Measurements from ENCODE around the gene SMCHD1.
"Not testable (repeated sequence)": the region's sequence is repeated elsewhere in the genome, so short reads cannot be mapped to it uniquely, and the experiment has no call there.

Gene SMCHD1

DNA sequence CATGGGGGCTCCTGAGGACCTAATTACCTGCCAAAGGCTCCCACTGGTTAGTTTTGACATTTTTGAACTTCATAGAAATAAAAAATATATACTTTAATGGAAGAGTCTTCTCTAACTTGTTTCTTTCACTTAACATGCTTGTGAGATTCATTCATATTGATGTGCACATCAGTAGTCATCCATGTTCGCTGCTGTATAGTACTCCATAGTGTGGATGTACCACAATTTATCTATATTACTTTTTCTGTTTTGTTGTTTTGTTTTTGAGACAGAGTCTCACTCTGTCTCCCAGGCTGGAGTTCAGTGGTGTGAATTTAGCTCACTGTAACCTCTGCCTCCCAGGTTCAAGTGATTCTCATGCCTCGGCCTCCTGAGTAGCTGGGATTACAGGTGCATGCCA, 168.4 kb downstream of the SMCHD1 start:
- DNase-seq, result no peak

DNA sequence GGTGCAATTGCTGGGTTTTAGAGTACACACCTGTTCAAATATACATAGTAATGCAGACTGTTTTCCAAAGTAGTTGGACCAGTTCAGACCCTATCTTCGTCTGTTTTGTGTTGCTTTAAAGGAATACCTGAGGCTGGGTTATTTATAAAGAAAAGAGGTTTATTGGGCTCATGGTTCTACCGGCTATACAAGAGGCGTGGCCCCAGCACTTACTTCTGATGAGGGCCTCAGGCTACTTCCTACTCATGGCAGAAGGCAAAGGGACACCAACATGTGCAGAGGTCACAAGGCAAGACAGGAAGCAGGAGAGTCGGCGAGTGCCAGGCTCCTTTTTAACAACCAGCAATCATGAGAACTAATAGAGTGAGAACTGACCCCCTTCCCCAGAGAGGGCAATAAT, 169.3 kb downstream of the SMCHD1 start:
- DNase-seq, result no peak

DNA sequence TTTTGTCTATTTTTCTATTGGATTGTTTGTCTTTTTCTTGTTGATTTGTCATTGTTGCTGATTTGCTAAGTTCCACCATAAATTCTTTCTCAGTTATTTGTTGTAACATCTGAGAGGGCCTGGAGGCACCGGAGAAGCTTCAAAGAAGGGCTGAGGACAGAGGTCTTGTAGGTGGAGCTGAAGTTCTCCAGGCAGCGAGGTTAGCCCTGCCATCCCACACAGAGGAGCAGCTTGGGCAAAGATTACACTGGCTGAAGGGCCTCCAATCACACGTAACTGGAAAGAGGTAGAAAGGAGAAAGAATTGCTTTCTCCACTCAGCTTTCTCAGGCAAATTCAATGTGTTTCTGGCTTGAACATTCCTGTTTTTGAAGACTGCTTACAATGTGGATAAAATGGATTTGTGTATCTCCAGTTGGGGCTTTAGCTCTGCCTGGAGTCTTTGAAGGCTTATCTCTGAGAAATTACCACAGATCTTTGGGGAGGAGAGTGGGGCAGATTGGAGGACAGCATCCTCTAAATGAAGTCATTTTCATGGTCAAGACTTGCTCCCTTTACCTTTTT, 170.2 kb downstream of the SMCHD1 start:
- no peak for DNase-seq

- no peak for DNase-seq
These were observed 171.1 kb downstream of the SMCHD1 start for GRCh38 chr18:2826581-2826980.

DNA sequence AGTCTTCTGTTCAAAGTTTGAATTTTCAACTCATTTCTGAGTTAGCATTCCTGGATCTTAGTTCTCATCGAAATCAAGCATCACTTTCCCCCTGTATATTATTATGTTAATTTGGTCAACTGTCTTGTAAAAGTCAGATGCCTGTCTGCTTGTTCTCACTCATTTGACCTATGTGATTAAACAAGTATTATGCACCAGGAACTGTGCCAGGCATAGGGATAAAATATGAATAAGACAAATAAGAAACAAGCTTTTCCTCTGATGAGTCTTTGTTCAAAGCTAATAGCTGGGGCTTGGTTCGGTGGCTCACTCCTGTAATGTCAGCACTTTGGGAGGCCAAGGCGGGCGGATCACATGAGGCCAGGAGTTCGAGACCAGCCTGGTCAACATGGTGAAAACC, 171.5 kb downstream of the SMCHD1 start:
- DNase-seq, result no peak

DNA sequence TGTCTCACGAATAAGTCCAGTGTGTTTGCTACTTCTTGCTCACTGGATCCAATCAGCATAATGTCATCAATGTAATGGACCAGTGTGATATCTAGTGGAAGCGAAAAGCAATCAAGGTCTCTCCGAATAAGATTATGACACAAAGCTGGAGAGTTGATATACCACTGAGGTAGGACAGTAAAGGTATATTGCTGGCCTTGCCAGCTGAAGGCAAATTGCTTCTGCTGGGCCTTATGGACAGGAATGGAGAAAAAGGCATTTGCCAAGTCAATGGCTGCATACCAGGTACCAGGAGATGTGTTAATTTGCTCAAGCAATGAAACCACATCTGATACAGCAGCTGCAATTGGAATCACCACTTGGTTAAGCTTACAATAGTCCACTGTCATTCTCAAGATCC, 180.6 kb downstream of the SMCHD1 start:
- not testable (repeated sequence) for DNase-seq

- not testable (repeated sequence) for DNase-seq
These were observed 181.8 kb downstream of the SMCHD1 start for GRCh38 chr18:2837290-2837689.

DNA sequence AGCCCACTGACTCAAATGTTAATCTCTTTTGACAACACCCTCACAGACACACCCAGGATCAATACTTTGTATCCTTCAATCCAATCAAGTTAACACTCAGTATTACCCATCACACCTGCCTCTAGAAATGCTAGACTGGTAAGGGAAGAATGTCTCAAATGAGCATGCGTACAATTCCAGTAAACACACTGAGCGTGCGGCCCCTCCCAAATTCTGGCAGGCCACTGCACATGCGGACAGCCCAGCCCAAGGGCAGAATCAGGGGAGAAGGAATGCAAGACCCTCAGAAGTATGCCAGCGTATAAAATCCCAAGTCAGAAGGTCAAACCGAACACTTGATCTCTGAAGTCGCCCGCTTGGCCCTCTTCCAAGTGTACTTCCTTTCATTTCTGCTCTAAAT, 183.7 kb downstream of the SMCHD1 start:
- no peak for DNase-seq

DNA sequence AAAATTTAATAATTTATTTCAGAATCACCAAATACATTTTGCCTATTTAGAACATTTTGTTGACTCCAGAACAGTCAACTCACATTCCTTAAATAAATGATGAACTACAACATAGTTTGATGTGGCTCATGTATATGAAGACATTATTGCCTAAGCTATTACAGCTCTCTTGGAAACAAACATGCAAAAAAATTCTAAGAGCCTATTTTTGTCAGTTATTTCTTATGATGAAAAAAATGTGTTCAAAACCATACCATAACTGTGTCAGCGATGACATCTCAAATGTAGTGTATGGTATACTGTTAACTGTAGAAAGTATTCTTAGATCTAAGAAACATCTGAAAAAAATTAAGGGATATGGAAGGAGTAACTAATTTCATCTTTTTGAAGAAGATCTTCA, 185.0 kb downstream of the SMCHD1 start:
- DNase-seq, result no peak

DNA sequence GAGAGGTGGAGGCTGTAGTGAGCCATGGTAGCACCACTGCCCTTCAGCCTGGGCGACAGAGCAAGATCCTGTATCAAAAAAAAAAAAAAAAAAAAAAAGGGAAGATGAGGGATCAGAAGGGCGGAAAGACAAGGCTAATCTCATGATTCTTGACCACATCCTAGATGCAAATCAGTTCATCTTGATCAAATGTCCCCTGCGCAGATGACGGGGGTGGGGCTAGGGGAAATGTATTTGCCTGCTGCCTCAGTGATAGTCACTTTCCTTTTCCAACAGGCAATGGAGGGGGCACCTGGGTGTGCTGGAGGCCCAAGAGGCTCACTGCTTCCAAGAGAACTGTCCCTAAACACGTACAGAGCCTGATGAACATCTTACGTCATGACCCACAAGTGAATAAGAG, 187.6 kb downstream of the SMCHD1 start:
- no peak for DNase-seq

- DNase-seq, result no peak
These were observed 189.6 kb downstream of the SMCHD1 start for GRCh38 chr18:2845172-2845571.

DNA sequence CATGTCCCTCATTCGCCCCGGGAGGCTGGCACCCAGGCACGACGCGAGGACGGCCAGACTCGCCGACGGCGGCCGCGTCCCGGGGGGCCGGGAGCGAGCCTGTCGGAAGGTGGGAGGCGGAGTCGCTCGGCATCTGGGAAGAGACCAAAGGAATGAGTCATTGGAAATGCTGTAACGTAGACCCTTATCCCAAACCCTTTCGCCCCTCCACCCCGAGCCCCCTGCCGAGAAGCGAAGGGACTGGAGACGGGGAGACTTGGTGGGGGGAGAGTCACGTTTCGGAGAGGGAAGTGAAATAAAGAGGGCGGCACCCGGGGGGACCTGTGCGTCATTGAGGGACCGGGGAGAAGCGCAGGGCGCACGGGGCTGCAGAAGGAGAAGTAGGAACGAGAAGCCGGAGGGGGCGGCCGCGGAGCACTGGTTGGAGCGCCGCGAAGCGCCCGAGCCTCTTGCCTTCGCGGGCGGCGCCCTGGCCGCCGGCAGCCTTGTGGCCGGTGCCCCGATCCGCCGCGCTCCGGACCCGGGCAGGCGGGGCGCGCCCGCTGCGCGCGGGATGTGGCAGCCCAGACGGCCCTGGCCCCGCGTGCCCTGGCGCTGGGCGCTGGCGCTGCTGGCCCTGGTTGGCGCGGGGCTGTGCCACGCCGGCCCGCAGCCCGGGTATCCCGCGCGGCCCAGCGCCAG, 191.2 kb downstream of the SMCHD1 start, which contains the start of gene EMILIN2:
TSS of gene EMILIN2 (plus strand) at position 371 of the 681 bp plus-strand sequence. CDS start at position 554, 183 bp downstream.
- DNase-seq, result peak; percentile 51

- DNase-seq, result no peak
These were observed 192.1 kb downstream of the SMCHD1 start for GRCh38 chr18:2847317-2848246.

GRCh38 chr18:2848247-2849246, 193.0 kb downstream of the SMCHD1 start:
- DNase-seq, result no peak

DNA sequence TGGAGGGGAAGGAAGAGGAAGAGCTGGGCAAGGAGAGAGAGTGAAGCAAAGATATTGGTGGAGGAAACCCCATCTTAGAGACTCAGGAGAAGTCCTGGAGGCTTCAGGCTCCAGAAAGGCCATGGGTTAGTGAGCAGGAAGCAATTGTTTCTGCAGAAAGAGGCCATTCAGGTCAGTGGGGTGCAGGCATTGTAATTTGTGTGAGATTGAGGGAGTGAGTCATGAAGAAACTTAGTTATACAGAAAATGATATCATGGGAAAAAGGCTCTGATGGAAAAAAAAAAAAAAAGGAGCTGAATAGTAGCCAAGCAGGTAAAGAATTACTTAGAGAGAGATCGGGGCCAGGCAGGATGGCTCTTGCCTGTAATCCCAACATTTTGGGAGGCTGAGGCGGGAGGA, 195.3 kb downstream of the SMCHD1 start:
- no peak for DNase-seq

- no peak for DNase-seq
These were observed 196.2 kb downstream of the SMCHD1 start for GRCh38 chr18:2851771-2852170.

DNA sequence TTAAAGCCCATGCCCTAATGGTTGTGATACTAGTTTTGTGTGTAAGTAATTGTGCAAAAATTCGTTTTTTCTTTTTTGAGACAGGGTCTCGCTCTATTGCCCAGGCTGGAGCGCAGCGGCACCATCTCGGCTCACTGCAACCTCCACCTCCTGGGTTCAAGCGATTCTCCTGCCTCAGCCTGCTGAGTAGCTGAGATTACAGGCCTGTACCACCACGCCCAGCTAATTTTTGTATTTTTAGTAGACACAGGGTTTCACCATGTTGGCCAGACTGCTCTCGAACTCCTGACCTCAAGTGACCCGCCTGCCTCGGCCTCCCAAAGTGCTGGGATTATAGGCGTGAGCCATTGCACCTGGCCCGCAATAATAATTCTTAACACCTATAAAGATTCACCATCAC, 196.9 kb downstream of the SMCHD1 start:
- DNase-seq, result not testable (repeated sequence)

DNA sequence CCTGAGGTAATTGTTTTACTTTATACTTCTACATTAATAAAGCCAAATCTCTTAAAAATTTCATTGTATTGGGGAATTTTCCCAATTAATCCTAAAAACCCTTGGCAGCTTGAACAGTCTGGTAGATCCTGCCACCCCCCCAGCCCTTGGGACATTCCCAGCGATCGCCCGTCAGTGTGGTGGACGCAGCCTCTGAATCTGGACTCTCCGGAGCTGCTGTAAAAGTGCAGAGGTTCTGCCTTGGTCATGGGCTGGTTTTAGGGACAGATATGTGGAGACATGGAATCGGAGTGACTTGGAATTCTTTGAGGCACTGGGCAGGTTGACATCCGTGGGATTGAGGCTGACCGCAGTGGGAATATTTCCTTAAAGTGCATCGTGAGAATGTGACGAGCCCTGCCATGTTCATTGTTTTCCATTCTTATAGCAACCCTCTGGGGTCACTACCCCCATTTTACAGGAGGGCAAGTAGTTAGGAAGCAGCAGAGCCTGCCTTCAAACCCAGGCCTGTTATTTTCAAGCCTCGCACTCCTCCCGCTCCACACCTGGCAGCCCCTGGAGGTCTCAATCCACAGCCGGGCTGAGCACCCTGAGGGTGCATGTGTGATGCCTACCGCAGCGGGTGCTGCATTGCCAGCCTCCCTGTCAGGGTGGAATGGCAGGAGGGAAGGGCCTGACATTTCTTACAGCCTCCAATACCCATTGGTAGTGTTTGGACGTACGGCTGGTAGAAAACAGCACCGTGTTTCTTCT, 197.8 kb downstream of the SMCHD1 start:
- no peak for DNase-seq

DNA sequence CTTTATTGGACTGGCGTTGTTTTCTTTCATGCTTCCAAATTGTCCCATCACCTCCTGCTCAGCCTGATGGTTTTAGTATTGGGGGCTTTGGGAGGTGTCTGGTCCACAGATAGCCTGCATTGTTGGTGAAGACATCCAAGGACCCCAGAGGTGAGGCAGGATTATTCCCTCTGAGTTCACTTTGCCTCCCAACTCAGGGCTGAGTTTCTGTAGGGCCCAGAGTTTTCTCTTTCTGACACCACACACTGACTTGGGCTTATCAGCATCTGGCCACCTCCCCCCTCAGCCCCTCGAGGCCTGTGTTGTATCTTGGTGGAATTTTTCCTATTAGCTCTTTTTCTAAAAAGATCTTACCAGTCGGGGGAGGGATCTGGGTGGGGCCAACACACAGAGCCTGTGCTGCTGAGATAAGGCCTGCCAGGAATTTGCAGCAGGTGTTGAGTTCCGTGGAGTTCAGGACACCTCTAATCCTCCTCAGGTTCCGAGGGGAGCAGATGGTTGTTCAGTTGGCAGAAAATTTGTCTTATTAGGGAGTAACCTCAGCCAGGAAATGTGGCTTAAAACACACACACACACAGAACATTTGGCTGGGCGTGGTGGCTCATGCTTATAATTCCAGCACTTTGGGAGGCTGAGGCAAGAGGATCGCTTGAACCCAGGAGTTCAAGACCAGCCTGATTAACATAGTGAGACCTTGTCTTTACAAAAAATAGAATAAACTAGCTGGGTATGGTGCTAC, 198.6 kb downstream of the SMCHD1 start:
- DNase-seq, result no peak

All from CD4-positive, alpha-beta T cell treated with Interleukin-10 for 1 hour (primary cell).